ENCODE results near the gene NEUROD2. TPM values are rescaled to one million over a fixed set of nuclear protein-coding genes. Genes with fewer than 3 reads are reported as not detected.

Gene NEUROD2
- total and polyA plus RNA-seq, 2 of the 8 experiments (the other 6 are each of a cell fraction or from before 2014, with no cell fraction given) = not detected

DNA sequence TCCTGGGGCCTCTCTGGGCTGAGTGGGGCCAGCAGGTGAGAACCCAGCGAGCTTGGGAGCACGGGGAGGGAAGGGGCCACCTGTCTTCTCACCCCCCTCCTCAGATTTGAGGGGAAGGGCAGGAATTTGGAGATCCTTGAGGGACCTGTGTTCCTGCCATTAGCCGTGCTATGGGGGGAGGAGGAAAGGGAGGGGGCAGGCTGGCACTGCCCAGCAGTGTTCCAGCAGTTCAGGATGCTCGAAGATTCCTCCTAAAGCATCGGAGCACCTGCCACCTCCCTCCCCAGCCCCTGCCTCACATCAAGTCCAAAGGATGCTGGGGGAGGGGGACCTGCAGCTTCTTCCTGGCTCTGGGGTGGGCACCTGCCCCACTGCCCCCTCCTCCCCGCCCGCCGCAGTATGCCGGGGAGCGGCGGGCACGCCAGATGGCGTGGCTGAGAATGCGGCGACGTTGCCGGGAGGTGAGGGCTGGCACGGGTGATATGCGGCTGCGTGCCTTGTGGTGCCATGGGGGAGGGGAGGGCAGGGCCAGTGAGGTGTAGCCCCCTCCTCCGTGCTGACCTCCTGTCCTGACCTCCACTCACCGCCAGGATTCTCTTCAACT, 4.7 kb upstream of the NEUROD2 start (continued):
- TF ChIP-seq NRF1 (IDR thresholded peaks at IDR 0.05; ENCODE audit: low read depth, low read length) = no peak
- no peak for TF ChIP-seq CBX5 (IDR thresholded peaks at IDR 0.05; ENCODE audit: low read depth, low read length)
